Trophoblast cell (in vitro differentiated cells and primary cell): ENCODE measurements around the gene SERPINH1.

Source experiments
- DNase-seq, 2 donors: peaks; one replicate each; pipeline ENCODE4 v3.0.0-alpha.2; 2016
- H2AFZ ChIP-seq: 2 replicates; pipeline ENCODE4 v1.6.1; 2013; ENCODE audit warnings: low read length, moderate library complexity, mild to moderate bottlenecking; ENCODE audit not compliant: insufficient read depth, poor library complexity
- H2AK5ac ChIP-seq: 2 replicates; pipeline ENCODE4 v1.6.1; 2013; ENCODE audit warnings: mild to moderate bottlenecking, low read length
- H2BK120ac ChIP-seq: 2 replicates; pipeline ENCODE4 v1.6.1; 2013; ENCODE audit warnings: low read length, mild to moderate bottlenecking, moderate library complexity; ENCODE audit not compliant: insufficient read depth, poor library complexity
- H2BK12ac ChIP-seq: 2 replicates; pipeline ENCODE4 v1.6.1; 2013; ENCODE audit warnings: mild to moderate bottlenecking, low read length, moderate library complexity
- H2BK5ac ChIP-seq: 2 replicates; pipeline ENCODE4 v1.6.1; 2013; ENCODE audit warnings: low read length, low read depth, moderate library complexity, mild to moderate bottlenecking; ENCODE audit not compliant: poor library complexity
- H3K14ac ChIP-seq: 2 replicates; pipeline ENCODE4 v1.6.1; 2013; ENCODE audit warnings: mild to moderate bottlenecking, low read length
- H3K18ac ChIP-seq: 2 replicates; pipeline ENCODE4 v1.6.1; 2013; ENCODE audit warnings: mild to moderate bottlenecking, low read length
- H3K23ac ChIP-seq: 2 replicates; pipeline ENCODE4 v1.6.1; 2013; ENCODE audit warnings: low read length
- H3K27ac ChIP-seq: 2 replicates; pipeline ENCODE4 v1.5.1; 2013; ENCODE audit warnings: low read depth, mild to moderate bottlenecking, inconsistent platforms, low read length, moderate library complexity
- H3K27me3 ChIP-seq: 2 replicates; pipeline ENCODE4 v1.6.1; 2013; ENCODE audit warnings: inconsistent platforms, mild to moderate bottlenecking, low read length, moderate library complexity; ENCODE audit not compliant: insufficient read depth
- H3K36me3 ChIP-seq, 2 experiments: 1 replicate in 1 of 2; 2 replicates in 1 of 2; pipeline ENCODE4 v1.6.1; 2013; ENCODE audit warnings: low read length in 2 of 2, mild to moderate bottlenecking in 2 of 2, moderate library complexity in 1 of 2; ENCODE audit not compliant: insufficient read depth in 2 of 2, control insufficient read depth in 1 of 2
- H3K4ac ChIP-seq: 2 replicates; pipeline ENCODE4 v1.6.1; 2013; ENCODE audit warnings: low read depth, mild to moderate bottlenecking, low read length, moderate library complexity
- H3K4me1 ChIP-seq, 2 experiments: 1 replicate in 1 of 2; 2 replicates in 1 of 2; pipeline ENCODE4 v1.6.1; 2013; ENCODE audit warnings: low read length in 2 of 2, mild to moderate bottlenecking in 2 of 2, moderate library complexity in 1 of 2; ENCODE audit not compliant: insufficient read depth in 2 of 2, control insufficient read depth in 1 of 2
- H3K4me2 ChIP-seq: 2 replicates; pipeline ENCODE4 v1.6.1; 2013; ENCODE audit warnings: inconsistent platforms, mild to moderate bottlenecking, low read length, moderate library complexity
- H3K4me3 ChIP-seq: 2 replicates; pipeline ENCODE4 v1.5.1; 2013; ENCODE audit warnings: mild to moderate bottlenecking, low read depth, low read length, inconsistent platforms
- H3K79me1 ChIP-seq: one replicate; pipeline ENCODE4 v1.6.1; 2013; ENCODE audit warnings: low read length
- H3K79me2 ChIP-seq: 2 replicates; pipeline ENCODE4 v1.6.1; 2013; ENCODE audit warnings: low read length, mild to moderate bottlenecking; ENCODE audit not compliant: control insufficient read depth, insufficient read depth, poor library complexity
- H3K9ac ChIP-seq: 2 replicates; pipeline ENCODE4 v1.6.1; 2013; ENCODE audit warnings: mild to moderate bottlenecking, low read length
- H3K9me3 ChIP-seq: 2 replicates; pipeline ENCODE4 v1.6.1; 2013; ENCODE audit warnings: low read depth, mild to moderate bottlenecking, control low read depth, inconsistent platforms, low read length; ENCODE audit not compliant: insufficient read depth
- H4K12ac ChIP-seq: 2 replicates; pipeline ENCODE4 v1.6.1; 2013; ENCODE audit warnings: low read depth, mild to moderate bottlenecking, low read length, moderate library complexity
- H4K8ac ChIP-seq: 2 replicates; pipeline ENCODE4 v1.6.1; 2013; ENCODE audit warnings: low read depth, mild to moderate bottlenecking, low read length, moderate library complexity
- H4K91ac ChIP-seq: one replicate; pipeline ENCODE4 v1.6.1; 2013; ENCODE audit warnings: low read depth, mild to moderate bottlenecking, low read length, moderate library complexity
- WGBS: extraction: QIAGEN DNeasy Blood & Tissue Kit; methylation state at CpG from one replicate; pipeline ENCODE4 v1.1.7; 2013; ENCODE audit warnings: missing lambda C conversion rate; ENCODE audit not compliant: insufficient read length, insufficient coverage; ENCODE audit errors: extremely low coverage; 5-methylcytosine and 5-hydroxymethylcytosine counted together

SERPINH1 gene

DNA sequence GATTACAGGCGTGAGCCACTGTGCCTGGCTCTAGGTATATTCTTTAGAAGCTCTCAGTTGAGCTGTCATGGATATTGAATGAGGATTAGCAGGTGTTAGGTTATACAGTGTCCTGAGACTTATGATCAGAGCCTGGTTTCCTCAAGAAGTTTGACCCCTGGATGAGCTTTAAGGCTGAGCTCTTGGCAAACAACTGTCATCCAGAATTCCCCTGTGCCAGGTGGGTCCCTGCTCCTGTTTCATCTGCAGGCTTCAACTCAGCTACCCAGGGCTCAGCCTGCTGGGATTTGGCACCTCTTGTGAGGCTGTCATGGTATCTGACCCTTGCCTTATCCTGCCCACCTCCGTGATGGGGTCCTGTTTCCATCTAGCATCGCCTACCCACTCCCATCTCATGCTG, 24.3 kb downstream of the SERPINH1 start:
- WGBS, result no CpG with 5 or more reads among the region's 3 CpGs

DNA sequence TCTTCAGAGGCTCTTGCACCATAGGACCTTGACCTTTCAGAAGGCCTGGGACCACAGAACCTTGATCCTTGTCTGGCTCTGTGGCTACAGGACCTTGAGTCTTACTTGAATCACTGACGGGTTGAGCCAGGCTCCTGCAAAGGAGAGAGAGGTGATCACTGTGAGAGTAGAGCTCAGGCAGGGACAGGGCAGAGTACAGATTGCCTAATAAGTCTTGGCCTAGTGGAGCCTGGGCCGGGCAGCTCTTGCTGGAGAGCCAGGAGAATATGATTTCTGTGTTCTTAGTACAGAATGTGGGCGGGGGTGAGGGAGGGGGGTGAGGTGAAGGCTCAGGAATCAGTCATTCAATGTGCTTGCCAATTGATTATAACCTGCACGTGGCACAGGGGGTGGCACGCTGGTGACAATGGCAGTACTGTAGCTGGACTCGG, 26.0 kb downstream of the SERPINH1 start:
- no CpG with 5 or more reads among the region's 6 CpGs for WGBS
- Histone ChIP-seq H3K4me2 (no peak overlapping the region), H3K79me2 (peaks cover 4% of the 10 kb centered on the region), H3K14ac (no peak overlapping the region), H3K79me1 (peaks cover 11% of the 10 kb centered on the region), H4K91ac (no peak overlapping the region), H2BK12ac (no peak overlapping the region), H2BK5ac (no peak overlapping the region), H3K18ac (no peak overlapping the region), H3K9ac (no peak overlapping the region), H2BK120ac (no peak overlapping the region), H3K23ac (no peak overlapping the region), H2AK5ac (no peak overlapping the region), H3K4me3 (no peak overlapping the region), H3K4me1 (peaks cover 6% of the 10 kb centered on the region in 2 experiments), H4K12ac (no peak overlapping the region), H3K27me3 (no peaks in the 10 kb centered on the region), H3K27ac (no peak overlapping the region), H3K4ac (no peak overlapping the region), H3K36me3 (no peaks in the 10 kb centered on the region), H4K8ac (no peak overlapping the region), H3K9me3 (peaks cover 2% of the 10 kb centered on the region), H2AFZ (no peak overlapping the region)
- DNase-seq, result no peak

More for the DNA sequence above, 24.3 kb downstream of the SERPINH1 start:
- H2BK120ac ChIP-seq, result no peak overlapping the region
- no peak overlapping the region for H3K4me3 ChIP-seq
- H3K9ac ChIP-seq, result no peak overlapping the region
- no peak overlapping the region for H3K4ac ChIP-seq
- H3K14ac ChIP-seq, result no peak overlapping the region
- H3K4me2 ChIP-seq, result no peak overlapping the region
- H3K18ac ChIP-seq, result no peak overlapping the region
- no peak overlapping the region for H3K27ac ChIP-seq
- H3K79me1 ChIP-seq, result peaks cover 14% of the 10 kb centered on the region
- peaks cover 6% of the 10 kb centered on the region for H3K79me2 ChIP-seq
- H2AFZ ChIP-seq, result no peak overlapping the region
- no peak overlapping the region for H3K23ac ChIP-seq
- no peaks in the 10 kb centered on the region for H3K36me3 ChIP-seq
- H3K9me3 ChIP-seq, result peaks cover under 1% of the 10 kb centered on the region
- no peak overlapping the region for H4K8ac ChIP-seq
- no peak overlapping the region for H2AK5ac ChIP-seq
- H2BK5ac ChIP-seq, result no peak overlapping the region
- peaks cover 9 to 10% of the 10 kb centered on the region in 2 experiments for H3K4me1 ChIP-seq
- no peak overlapping the region for H4K12ac ChIP-seq
- no peak overlapping the region for H4K91ac ChIP-seq
- H3K27me3 ChIP-seq, result no peaks in the 10 kb centered on the region
- DNase-seq, result no peak
- H2BK12ac ChIP-seq, result no peak overlapping the region

DNA sequence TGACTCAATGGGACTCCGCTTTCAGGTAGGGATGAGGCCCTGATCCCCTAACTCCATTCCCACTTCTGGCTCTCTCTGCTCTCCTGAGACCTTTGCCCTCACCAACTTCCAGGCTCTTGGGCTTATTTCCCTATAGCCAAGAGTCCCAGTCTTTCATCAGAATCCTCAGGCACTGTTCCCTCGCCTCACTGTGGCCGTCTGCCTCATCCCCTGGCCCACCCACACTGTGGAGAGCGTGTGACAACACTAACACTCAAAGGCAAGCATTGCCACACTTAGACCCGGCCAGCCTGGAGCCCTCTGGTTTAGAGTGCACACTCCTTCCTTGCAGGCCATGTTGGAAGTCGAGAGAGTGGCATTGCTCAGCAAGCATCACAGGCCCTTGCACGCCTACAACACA, 27.0 kb downstream of the SERPINH1 start:
- Histone ChIP-seq H2BK120ac (no peak overlapping the region), H2BK5ac (no peak overlapping the region), H3K79me1 (peaks cover 2% of the 10 kb centered on the region), H3K4ac (no peak overlapping the region), H3K18ac (no peak overlapping the region), H3K9me3 (peaks cover 2% of the 10 kb centered on the region), H3K14ac (no peak overlapping the region), H3K36me3 (no peaks in the 10 kb centered on the region), H3K4me3 (no peak overlapping the region), H2AK5ac (no peak overlapping the region), H4K12ac (no peak overlapping the region), H3K4me1 (peaks cover 5% of the 10 kb centered on the region in 2 experiments), H4K8ac (no peak overlapping the region), H2AFZ (no peak overlapping the region), H4K91ac (no peak overlapping the region), H3K4me2 (no peak overlapping the region), H3K27me3 (no peaks in the 10 kb centered on the region), H2BK12ac (no peak overlapping the region), H3K23ac (no peak overlapping the region), H3K9ac (no peak overlapping the region), H3K79me2 (no peaks in the 10 kb centered on the region), H3K27ac (no peak overlapping the region)
- DNase-seq, result no peak
- no CpG with 5 or more reads among the region's 7 CpGs for WGBS

DNA sequence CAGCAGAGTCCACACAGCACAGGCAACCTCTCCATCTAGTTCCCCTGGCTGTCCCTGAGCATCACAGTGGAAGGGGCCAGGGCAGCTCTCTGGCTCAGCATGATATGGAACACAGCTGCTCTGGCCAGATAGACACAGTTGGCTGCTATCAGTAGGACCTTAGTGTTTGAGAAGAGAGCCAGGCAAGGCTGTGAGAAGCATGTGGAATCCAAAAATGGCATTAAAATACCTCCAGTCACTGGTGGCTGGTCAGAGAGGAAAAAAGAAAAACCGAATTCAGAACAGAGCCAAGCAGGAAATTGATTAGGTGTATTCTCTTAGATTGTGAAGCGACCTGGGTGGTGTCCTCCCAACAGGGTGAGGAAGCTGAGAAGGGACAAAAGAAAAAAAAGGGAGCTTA, 27.9 kb downstream of the SERPINH1 start:
- Histone ChIP-seq H2AFZ (no peak overlapping the region), H2BK12ac (no peak overlapping the region), H2BK5ac (no peak overlapping the region), H3K23ac (no peak overlapping the region), H3K79me2 (no peaks in the 10 kb centered on the region), H3K9ac (peak overlapping the region; percentile 50), H3K14ac (no peak overlapping the region), H2BK120ac (no peak overlapping the region), H3K4me2 (no peak overlapping the region), H3K9me3 (peaks cover 2% of the 10 kb centered on the region), H3K36me3 (no peaks in the 10 kb centered on the region), H2AK5ac (no peak overlapping the region), H4K91ac (no peak overlapping the region), H3K4me1 (no peaks in the 10 kb centered on the region), H3K27ac (no peak overlapping the region), H4K8ac (no peak overlapping the region), H3K18ac (no peak overlapping the region), H3K4ac (no peak overlapping the region), H3K79me1 (no peaks in the 10 kb centered on the region), H3K4me3 (no peak overlapping the region), H4K12ac (no peak overlapping the region), H3K27me3 (no peaks in the 10 kb centered on the region)
- WGBS, result no CpG with 5 or more reads among the region's 2 CpGs
- DNase-seq, result no peak
